GM12878 (cell line): ENCODE results near the gene DNAH2. TPM values are rescaled to one million over a fixed set of nuclear protein-coding genes. Genes with fewer than 3 reads are reported as not detected.

Source experiments
- ATAC-seq: fragments of 200-7000 bp; cut with Tn5 transposase; 3 replicates; pipeline ENCODE4 v1.9.1; 2020; ENCODE audit warnings: mild to moderate bottlenecking, moderate library complexity
- BruUV-seq: library from RNA; stranded (reverse); fragments of 400-500 nt; replicated peaks from 2 replicates; lab custom pipeline; 2021; lab: Mats Ljungman, UMichigan
- CTCF ChIA-PET: fragments of 300-600 bp; sonication (Branson Sonifier 250); formaldehyde crosslinking; extraction: SDS; loops from one replicate; lab custom pipeline; 2021; ENCODE audit warnings: inconsistent platforms; lab: Yijun Ruan, JAX
- POLR2A ChIA-PET: fragments of 350-600 bp; formaldehyde crosslinking; extraction: SDS; loops from one replicate; lab custom pipeline; 2021; ENCODE audit warnings: inconsistent platforms; lab: Charles Lee
- RAD21 ChIA-PET: fragments of 300-600 bp; sonication (Branson Sonifier 250); formaldehyde crosslinking; loops from one replicate; lab custom pipeline; 2023; ENCODE audit warnings: antibody characterized with exemption; ENCODE audit not compliant: unreplicated experiment; lab: Charles Lee
- SMC1A ChIA-PET: fragments of 300-600 bp; sonication (Branson Sonifier 250); formaldehyde crosslinking; loops from one replicate; lab custom pipeline; 2023; ENCODE audit not compliant: unreplicated experiment, uncharacterized antibody; lab: Charles Lee
- DNase-seq: peaks from one replicate; pipeline ENCODE4 v3.0.0-alpha.2; 2011; ENCODE audit warnings: low read depth, low spot score
- FAIRE-seq: peaks from 3 replicates; lab custom pipeline; 2011; peaks lifted over from hg19 to GRCh38; lab: Jason Lieb, UNC
- H2AFZ ChIP-seq: 2 replicates; pipeline ENCODE4 v1.6.0; 2011; ENCODE audit warnings: low read depth, low read length, control low read depth; ENCODE audit not compliant: control insufficient read depth
- H3K27ac ChIP-seq: 2 replicates; pipeline ENCODE4 v1.5.1; 2011; ENCODE audit warnings: control low read depth; ENCODE audit not compliant: control insufficient read depth, insufficient read depth
- H3K27me3 ChIP-seq, 2 experiments: replicated peaks in 1 of 2; 2 replicates each; pipeline versions ENCODE4 v1.6.0 to v1.6.1; 2011; ENCODE audit warnings: low read length in 1 of 2; ENCODE audit not compliant: control insufficient read depth in 2 of 2, insufficient read depth in 2 of 2
- H3K36me3 ChIP-seq, 2 experiments: 2 replicates each; pipeline ENCODE4 v1.5.1; 2011; ENCODE audit warnings: low read length in 1 of 2; ENCODE audit not compliant: control insufficient read depth in 2 of 2, insufficient read depth in 2 of 2
- H3K4me1 ChIP-seq: 2 replicates; pipeline ENCODE4 v1.6.1; 2011; ENCODE audit warnings: mild to moderate bottlenecking, low read length, moderate library complexity, mixed read lengths; ENCODE audit not compliant: control insufficient read depth, insufficient read depth
- H3K4me2 ChIP-seq: 2 replicates; pipeline ENCODE4 v1.6.0; 2011; ENCODE audit warnings: control low read depth; ENCODE audit not compliant: control insufficient read depth, insufficient read depth
- H3K4me3 ChIP-seq: fragments of 200-600 bp; sonication (generic); 2 replicates; pipeline ENCODE4 v1.5.1; 2016
- H3K79me2 ChIP-seq: 2 replicates; pipeline ENCODE4 v1.6.0; 2011; ENCODE audit warnings: low read length; ENCODE audit not compliant: control insufficient read depth, insufficient read depth
- H3K9ac ChIP-seq: 2 replicates; pipeline ENCODE4 v1.8.0; 2011; ENCODE audit warnings: low read length, control low read depth, mixed read lengths; ENCODE audit not compliant: control insufficient read depth, insufficient read depth
- H3K9me3 ChIP-seq: replicated peaks from 3 replicates; pipeline ENCODE4 v1.5.1; 2011; ENCODE audit warnings: mild to moderate bottlenecking, low read length; ENCODE audit not compliant: control insufficient read depth, insufficient read depth
- H4K20me1 ChIP-seq: 2 replicates; pipeline ENCODE4 v1.6.0; 2011; ENCODE audit not compliant: control insufficient read depth, insufficient read depth
- BMI1 ChIP-seq: fragments of 450-650 bp; IDR thresholded peaks from 2 replicates; pipeline ENCODE4 v1.6.1; 2016; ENCODE audit warnings: mild to moderate bottlenecking, moderate library complexity, borderline replicate concordance
- CBX3 ChIP-seq: fragments of 200-600 bp; sonication (generic); IDR thresholded peaks from 2 replicates; pipeline ENCODE4 v1.6.1; 2016; ENCODE audit warnings: low read depth, borderline replicate concordance
- CREM ChIP-seq: IDR thresholded peaks from 2 replicates; pipeline ENCODE4 v1.6.1; 2014; ENCODE audit warnings: antibody characterized with exemption, low read depth
- FOXM1 ChIP-seq: IDR thresholded peaks from 2 replicates; pipeline ENCODE4 v1.6.1; 2012; ENCODE audit warnings: low read depth, mild to moderate bottlenecking, inconsistent platforms, low read length, moderate library complexity
- HDAC2 ChIP-seq: fragments of 200-600 bp; sonication (generic); IDR thresholded peaks from 2 replicates; pipeline ENCODE4 v1.6.1; 2017
- KLF5 ChIP-seq: fragments of 450-650 bp; IDR thresholded peaks from 2 replicates; pipeline ENCODE4 v1.6.1; 2014; ENCODE audit warnings: mild to moderate bottlenecking; ENCODE audit not compliant: partially characterized antibody
- MLLT1 ChIP-seq: fragments of 450-650 bp; IDR thresholded peaks from 2 replicates; pipeline ENCODE4 v1.6.1; 2016; ENCODE audit warnings: mild to moderate bottlenecking
- NBN ChIP-seq: fragments of 450-650 bp; IDR thresholded peaks from 2 replicates; pipeline ENCODE4 v1.6.1; 2016
- RELA ChIP-seq: fragments of 450-650 bp; IDR thresholded peaks from 2 replicates; pipeline ENCODE4 v1.8.0; 2014; ENCODE audit warnings: borderline replicate concordance; ENCODE audit not compliant: partially characterized antibody
- REST ChIP-seq: IDR thresholded peaks from 2 replicates; pipeline ENCODE4 v1.6.1; 2012; ENCODE audit warnings: mild to moderate bottlenecking, low read depth, low read length
- STAT1 ChIP-seq: fragments of 450-650 bp; conservative IDR thresholded peaks from 2 replicates; pipeline ENCODE4 v1.6.1; 2014; ENCODE audit warnings: antibody characterized with exemption, mild to moderate bottlenecking
- SUPT20H ChIP-seq: IDR thresholded peaks from 2 replicates; pipeline ENCODE4 v1.6.1; 2011; ENCODE audit warnings: low read depth, mild to moderate bottlenecking, low read length, moderate library complexity, borderline replicate concordance; ENCODE audit not compliant: control insufficient read depth
- TBL1XR1 ChIP-seq: IDR thresholded peaks from 2 replicates; pipeline ENCODE4 v1.6.1; 2012; ENCODE audit warnings: low read depth, low read length, improper control_type of control experiment
- WRNIP1 ChIP-seq: IDR thresholded peaks from 2 replicates; pipeline ENCODE4 v1.6.1; 2011; ENCODE audit warnings: low read depth, low read length, improper control_type of control experiment, borderline replicate concordance
- ZNF592 ChIP-seq: fragments of 450-650 bp; IDR thresholded peaks from 2 replicates; pipeline ENCODE4 v1.6.1; 2017; ENCODE audit warnings: mild to moderate bottlenecking, moderate library complexity
- WGBS: methylation state at CpG from one replicate; pipeline ENCODE4 v1.1.6; 2016; ENCODE audit warnings: low lambda C conversion rate; ENCODE audit not compliant: insufficient replicate concordance, insufficient coverage; ENCODE audit errors: missing lambda C conversion rate; 5-methylcytosine and 5-hydroxymethylcytosine counted together
- in situ Hi-C: fragments of 300-500 bp; cut with MboI; formaldehyde crosslinking; loops from 9 replicates; pipeline ENCODE4 v1.14.3; 2018; ENCODE audit warnings: mixed read lengths
- intact Hi-C: fragments of 100-400 bp; cut with micrococcal nuclease; formaldehyde crosslinking; loops from one replicate; pipeline ENCODE4 v1.14.2; 2022; ENCODE audit not compliant: unreplicated experiment
- polyA plus RNA-seq, 11 experiments: library from polyadenylated mRNA; depleted of rRNA in 4 of 11; unstranded in 6 of 11; stranded (reverse) in 5 of 11; fragments of >200 nt; fragmentation: Nextera tagmentation in 4 of 11; fragmentation: Illumina TruSeq in 1 of 11; extraction: Ambion mirVana in 4 of 11; extraction: Trizol in 1 of 11; gene quantifications; 1 replicate in 1 of 11; 2 replicates in 10 of 11; pipeline versions ENCODE4 v1.2.1 to v1.2.3, GENCODE V29; 2011 to 2016; ENCODE audit warnings: inconsistent platforms in 2 of 11, missing spikeins in 2 of 11, low read depth in 1 of 11
- total RNA-seq, 4 experiments: library from RNA; depleted of rRNA in 3 of 4; stranded (reverse); fragments of >200 nt in 3 of 4; fragmentation: Illumina TruSeq in 1 of 4; extraction: Trizol in 1 of 4; gene quantifications; 2 replicates each; pipeline versions ENCODE4 v1.2.1 to v1.2.3, GENCODE V29; 2013 to 2021

Gene DNAH2
- total and polyA plus RNA-seq, 10 of the 15 experiments (the other 5 are each of a cell fraction or from before 2014, with no cell fraction given), result not detected

- WGBS, result 35% methylated on average over 22 of the region's 22 CpGs
- in situ Hi-C loops, result no loop called here
- Histone ChIP-seq H3K79me2 (no peaks in the 10 kb centered on the region), H3K27me3 (peaks cover 3 to 5% of the 10 kb centered on the region in 2 experiments; a peak in 3 of 4 replicates), H3K9ac (no peak overlapping the region), H3K4me3 (no peak overlapping the region), H2AFZ (no peak overlapping the region), H3K36me3 (no peaks in the 10 kb centered on the region; a peak in 1 of 4 replicates), H3K9me3 (no peaks in the 10 kb centered on the region), H4K20me1 (no peaks in the 10 kb centered on the region), H3K4me1 (peaks cover 5% of the 10 kb centered on the region), H3K27ac (no peak overlapping the region), H3K4me2 (no peak overlapping the region)
- ChIA-PET RAD21 (no interaction called here), CTCF (no interaction called here), SMC1A (no interaction called here), POLR2A (interaction anchor here (0.6 kb wide), 1 partner anchor 14 kb away, joined by 4 read pairs; no protein-coding TSS in a partner anchor)
- DNase-seq (no peak), FAIRE-seq (no peak), ATAC-seq (no peak)
- intact Hi-C loops, result no loop called here
- no TSS peak for BruUV-seq
- TF ChIP-seq TBL1XR1 (no peak), WRNIP1 (no peak), KLF5 (no peak), CREM (no peak), NBN (no peak), RELA (no peak), HDAC2 (no peak), REST (no peak), CBX3 (no peak), MLLT1 (no peak), SUPT20H (no peak), ZNF592 (no peak), STAT1 (no peak), FOXM1 (no peak), BMI1 (no peak)
Observed at GRCh38 chr17:7707858-7708750, 9.4 kb upstream of the DNAH2 start.
